HL-60 (cell line): ENCODE measurements around the gene SLC25A10.

ENCODE experiments used
- GABPA ChIP-seq: IDR thresholded peaks from 2 replicates; pipeline ENCODE4 v1.6.1; 2012; ENCODE audit warnings: low read depth
- POLR2AphosphoS5 ChIP-seq: IDR thresholded peaks from 2 replicates; pipeline ENCODE4 v1.6.1; 2012; ENCODE audit warnings: low read depth
- SPI1 ChIP-seq: IDR thresholded peaks from 2 replicates; pipeline ENCODE4 v1.6.1; 2012; ENCODE audit warnings: low read depth, mild to moderate bottlenecking, borderline replicate concordance
- TF ChIP-seq, protein P1 (sequence below): IDR thresholded peaks from one replicate; pipeline ENCODE4 v1.5.1; 2011; ENCODE audit warnings: low read length, control low read depth, inconsistent platforms; ENCODE audit not compliant: insufficient read depth
- TF ChIP-seq, protein P2 (sequence below): IDR thresholded peaks from 2 replicates; pipeline ENCODE4 v1.6.1; 2012; ENCODE audit warnings: low read depth; ENCODE audit not compliant: insufficient replicate concordance

- TF ChIP-seq, protein P1, sequence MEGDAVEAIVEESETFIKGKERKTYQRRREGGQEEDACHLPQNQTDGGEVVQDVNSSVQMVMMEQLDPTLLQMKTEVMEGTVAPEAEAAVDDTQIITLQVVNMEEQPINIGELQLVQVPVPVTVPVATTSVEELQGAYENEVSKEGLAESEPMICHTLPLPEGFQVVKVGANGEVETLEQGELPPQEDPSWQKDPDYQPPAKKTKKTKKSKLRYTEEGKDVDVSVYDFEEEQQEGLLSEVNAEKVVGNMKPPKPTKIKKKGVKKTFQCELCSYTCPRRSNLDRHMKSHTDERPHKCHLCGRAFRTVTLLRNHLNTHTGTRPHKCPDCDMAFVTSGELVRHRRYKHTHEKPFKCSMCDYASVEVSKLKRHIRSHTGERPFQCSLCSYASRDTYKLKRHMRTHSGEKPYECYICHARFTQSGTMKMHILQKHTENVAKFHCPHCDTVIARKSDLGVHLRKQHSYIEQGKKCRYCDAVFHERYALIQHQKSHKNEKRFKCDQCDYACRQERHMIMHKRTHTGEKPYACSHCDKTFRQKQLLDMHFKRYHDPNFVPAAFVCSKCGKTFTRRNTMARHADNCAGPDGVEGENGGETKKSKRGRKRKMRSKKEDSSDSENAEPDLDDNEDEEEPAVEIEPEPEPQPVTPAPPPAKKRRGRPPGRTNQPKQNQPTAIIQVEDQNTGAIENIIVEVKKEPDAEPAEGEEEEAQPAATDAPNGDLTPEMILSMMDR, result no peak
- TF ChIP-seq GABPA (no peak), POLR2AphosphoS5 (no peak), SPI1 (no peak)
- TF ChIP-seq, protein P2, sequence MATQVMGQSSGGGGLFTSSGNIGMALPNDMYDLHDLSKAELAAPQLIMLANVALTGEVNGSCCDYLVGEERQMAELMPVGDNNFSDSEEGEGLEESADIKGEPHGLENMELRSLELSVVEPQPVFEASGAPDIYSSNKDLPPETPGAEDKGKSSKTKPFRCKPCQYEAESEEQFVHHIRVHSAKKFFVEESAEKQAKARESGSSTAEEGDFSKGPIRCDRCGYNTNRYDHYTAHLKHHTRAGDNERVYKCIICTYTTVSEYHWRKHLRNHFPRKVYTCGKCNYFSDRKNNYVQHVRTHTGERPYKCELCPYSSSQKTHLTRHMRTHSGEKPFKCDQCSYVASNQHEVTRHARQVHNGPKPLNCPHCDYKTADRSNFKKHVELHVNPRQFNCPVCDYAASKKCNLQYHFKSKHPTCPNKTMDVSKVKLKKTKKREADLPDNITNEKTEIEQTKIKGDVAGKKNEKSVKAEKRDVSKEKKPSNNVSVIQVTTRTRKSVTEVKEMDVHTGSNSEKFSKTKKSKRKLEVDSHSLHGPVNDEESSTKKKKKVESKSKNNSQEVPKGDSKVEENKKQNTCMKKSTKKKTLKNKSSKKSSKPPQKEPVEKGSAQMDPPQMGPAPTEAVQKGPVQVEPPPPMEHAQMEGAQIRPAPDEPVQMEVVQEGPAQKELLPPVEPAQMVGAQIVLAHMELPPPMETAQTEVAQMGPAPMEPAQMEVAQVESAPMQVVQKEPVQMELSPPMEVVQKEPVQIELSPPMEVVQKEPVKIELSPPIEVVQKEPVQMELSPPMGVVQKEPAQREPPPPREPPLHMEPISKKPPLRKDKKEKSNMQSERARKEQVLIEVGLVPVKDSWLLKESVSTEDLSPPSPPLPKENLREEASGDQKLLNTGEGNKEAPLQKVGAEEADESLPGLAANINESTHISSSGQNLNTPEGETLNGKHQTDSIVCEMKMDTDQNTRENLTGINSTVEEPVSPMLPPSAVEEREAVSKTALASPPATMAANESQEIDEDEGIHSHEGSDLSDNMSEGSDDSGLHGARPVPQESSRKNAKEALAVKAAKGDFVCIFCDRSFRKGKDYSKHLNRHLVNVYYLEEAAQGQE, result no peak
Measured at GRCh38 chr17:81715107-81715871, 3.2 kb downstream of the SLC25A10 start.
